HG03457 (cell line): ENCODE data around the gene CAMK1D.

ENCODE experiments used
- ATAC-seq: cut with Tn5 transposase; IDR thresholded peaks from one replicate; pipeline ENCODE4 v1.9.1; 2021; ENCODE audit warnings: moderate number of reproducible peaks; ENCODE audit not compliant: unreplicated experiment

CAMK1D gene

DNA sequence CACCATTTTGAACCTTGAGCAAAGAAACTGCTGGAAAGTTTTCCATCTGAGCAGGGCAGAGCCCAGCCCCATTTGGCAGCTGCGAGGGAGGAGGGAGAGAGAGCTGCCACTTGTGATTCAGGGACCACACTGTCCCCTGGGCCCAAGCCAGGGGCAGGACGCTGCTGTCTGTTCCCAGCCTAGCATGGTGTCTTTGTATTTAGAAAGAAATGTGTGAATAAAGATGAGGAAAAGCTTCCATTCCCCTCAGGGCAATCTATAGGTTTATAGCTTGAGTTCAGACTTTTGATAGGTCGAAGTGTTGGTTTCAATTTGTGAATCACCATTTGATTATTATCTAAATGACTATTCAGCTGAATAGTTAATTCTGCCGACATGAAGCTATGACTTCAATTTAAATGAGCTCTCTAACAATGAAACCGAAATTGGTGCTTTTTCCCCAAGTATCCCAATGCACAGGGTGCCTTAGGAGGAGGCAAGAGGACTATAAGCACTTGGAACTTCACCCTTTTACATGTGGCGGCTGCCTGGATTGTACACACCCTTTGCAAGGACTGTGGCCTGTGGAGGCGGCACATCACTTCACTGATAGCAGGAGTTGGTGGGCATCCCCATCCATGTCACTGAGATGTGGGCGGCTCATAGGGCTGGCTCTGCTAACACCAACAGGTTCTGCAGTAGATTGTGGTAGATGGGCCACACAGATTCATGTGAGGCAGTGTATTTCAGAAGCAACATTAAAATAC is 428.7 kb downstream of the CAMK1D start:
- no peak for ATAC-seq

DNA sequence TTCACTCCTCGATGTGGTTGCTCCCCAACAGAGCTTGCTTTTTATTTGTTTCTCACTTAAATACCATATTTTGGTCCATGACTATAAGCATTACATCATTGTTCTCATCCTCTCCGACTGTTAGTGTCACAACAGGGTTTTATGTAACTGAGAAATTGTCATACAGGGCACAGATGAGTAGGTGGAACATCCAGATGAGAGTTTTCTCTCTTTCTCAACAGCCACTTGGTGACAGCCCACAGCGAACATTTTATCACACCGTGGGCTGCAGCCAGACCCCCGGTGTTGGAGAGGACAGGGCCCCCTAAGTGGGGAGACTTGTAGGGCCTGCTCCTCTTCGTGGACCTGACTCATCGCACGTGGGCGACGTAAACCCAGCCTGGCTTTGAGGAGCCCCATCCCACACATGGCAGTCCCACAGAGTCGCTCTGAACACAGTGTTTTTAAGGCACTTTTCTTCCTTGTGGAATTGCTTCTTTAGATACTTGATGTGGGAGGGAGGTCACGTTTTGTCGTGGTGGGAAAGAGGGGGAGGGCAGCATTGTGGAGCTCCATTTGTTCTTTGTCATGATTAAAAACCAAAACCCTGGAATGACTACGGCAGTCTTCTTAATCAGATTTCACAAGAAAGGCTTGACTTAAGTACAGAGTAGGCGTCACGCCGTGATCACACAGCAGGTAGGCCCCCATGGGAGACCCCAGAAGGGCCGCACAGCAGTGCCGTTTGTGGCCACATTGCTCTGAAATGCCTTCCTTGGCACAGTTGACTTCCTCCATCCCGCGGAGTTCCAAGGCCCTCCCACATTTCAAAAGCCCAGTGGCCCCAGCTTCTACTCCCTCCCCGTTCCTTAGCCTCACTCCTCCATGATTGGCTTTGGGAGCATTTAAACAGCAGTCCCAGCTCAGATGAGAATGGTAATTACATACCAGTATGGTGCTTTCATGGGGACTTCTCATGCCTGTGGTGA is 431.6 kb downstream of the CAMK1D start:
- ATAC-seq: no peak

DNA sequence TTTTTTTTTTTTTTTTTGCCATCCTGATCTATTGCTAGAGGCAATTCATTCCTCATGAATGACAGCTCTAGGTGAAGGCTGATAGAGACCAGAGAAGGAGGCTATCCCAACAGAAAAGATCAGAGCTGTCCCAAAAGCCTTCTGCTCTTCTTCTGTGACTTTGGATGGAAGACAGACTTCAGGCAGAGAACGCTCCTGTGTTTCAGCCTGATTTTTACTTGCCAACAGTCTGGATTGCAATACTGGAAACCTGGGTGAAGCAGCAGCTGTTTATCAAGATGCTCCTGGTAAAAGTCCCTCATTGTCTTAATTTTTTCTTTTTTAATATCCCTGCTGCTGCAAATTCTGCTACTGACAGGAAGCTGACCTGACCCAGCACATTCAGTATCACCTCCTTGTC is 432.6 kb downstream of the CAMK1D start:
- ATAC-seq: no peak

- ATAC-seq: no peak
These were observed 433.2 kb downstream of the CAMK1D start for GRCh38 chr10:12782537-12782936.

- ATAC-seq: no peak
These were observed 433.9 kb downstream of the CAMK1D start for GRCh38 chr10:12783293-12783692.

- no peak for ATAC-seq
These were observed 435.3 kb downstream of the CAMK1D start for GRCh38 chr10:12784646-12785045.

DNA sequence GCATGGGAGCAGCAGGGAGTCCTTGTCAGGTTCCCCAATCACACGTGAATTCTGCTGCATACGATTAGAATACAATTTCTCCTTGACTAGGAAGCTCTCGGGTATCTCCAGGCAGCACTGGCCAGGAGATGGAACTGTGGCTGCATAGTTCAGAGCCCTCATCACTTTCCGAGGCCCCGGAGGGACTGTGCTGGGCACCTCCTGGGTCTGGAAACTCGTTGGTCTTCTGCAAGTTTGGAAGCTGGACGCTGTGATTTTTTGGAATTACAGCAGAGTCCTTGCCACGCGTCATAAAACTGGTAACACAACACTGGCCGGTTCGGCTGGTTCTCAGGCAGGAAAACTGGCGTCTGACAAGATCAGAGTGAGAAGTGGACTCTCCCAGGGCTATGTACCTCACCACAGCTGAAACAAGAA is 436.1 kb downstream of the CAMK1D start:
- no peak for ATAC-seq

DNA sequence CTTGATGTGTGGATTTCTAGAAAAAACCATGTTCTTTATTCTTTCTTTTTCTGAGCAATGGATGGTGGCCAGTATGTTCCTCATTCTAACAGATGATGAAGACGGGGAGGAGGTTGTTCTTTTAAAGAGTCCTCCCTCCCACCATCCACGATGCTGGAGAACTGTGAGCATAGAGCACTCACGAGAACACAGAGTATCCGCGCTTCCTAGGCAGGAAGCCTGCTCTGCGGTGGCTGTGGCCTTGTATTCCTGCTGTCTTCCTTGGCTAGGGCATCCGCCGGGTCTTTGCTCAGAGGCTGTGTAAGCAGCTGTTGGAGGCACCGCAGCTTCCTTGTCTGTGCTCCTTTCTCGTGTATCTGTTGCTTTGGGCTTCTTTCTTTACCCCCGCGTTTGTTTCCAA is 437.9 kb downstream of the CAMK1D start:
- ATAC-seq: no peak

- ATAC-seq: no peak
These were observed 438.9 kb downstream of the CAMK1D start for GRCh38 chr10:12788277-12788676.

DNA sequence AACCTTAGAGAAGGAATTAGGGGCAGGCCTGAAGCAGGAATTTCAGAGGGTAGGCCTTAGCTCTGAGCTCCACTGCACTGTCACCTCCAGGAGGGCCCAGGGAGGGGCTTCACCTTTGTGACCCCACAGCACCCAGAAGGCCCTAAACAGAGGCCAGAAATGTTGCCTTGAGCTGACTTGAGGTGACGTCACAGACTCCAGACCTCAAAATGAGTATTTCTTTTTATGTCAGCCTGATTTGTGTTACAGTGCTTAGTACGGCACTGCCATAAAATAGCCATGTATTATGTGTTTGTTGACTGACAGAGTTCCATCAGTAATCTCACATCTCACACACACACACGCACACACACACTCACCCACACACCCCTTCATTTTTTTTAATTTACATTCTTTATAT is 440.9 kb downstream of the CAMK1D start:
- no peak for ATAC-seq

DNA sequence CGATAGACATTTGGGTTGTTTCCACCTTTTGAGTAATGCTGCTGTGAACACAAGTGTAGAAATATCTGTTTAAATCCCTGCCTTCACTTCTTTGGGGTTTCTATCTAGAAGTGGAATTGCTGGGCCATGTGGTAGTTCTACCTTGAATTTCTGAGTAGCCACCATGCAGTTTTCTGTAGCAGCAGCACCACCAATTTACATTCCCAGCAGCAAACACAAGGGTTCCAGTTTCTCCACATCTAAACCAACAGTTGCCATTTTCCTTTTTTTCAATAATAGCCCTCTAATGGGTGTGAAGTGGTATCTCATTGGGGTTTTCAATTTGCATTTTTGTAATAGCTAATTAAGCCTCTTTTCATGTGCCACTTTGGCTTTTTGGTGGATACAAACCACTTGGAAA is 442.4 kb downstream of the CAMK1D start:
- ATAC-seq: no peak

- ATAC-seq: no peak
These were observed 443.7 kb downstream of the CAMK1D start for GRCh38 chr10:12792889-12793556.

DNA sequence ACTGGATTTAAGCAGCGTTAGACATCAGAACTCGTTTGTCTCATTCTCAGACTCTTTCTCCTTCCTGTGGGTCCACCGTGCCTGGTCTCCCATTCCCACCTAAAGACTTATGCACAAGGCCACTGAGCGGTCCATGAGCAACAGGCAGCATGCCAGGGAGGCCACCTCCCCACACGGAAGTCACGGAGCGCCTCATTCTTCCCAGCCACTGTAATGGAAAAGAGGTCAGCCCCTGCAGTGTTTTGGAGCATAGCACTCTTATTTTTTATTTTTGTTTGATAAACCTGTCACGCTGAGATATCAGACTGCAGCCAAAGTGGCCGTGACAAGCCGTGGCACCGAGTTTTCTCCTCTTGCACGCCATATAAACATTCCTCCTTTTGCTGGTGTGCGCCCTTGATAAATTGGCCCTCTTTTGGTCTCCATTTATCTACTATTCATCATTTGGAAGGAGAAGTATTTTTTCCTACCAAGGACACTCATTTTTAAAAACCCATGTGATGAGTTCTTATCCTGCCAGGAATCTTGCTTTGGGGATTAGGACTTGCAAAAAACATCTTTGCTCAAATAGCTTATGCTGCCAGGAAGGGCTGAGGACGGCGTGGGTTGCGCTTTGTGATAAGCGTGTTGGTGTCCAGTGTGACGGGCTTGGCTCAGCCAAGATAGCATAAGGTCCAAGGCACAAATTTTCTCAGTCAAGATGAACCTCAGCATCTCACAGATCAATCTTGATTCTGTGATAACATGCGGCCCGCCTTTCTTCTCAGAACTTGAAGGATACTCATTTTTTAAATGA is 446.2 kb downstream of the CAMK1D start:
- no peak for ATAC-seq

GRCh38 chr10:12796401-12797160 is 447.2 kb downstream of the CAMK1D start:
- no peak for ATAC-seq

DNA sequence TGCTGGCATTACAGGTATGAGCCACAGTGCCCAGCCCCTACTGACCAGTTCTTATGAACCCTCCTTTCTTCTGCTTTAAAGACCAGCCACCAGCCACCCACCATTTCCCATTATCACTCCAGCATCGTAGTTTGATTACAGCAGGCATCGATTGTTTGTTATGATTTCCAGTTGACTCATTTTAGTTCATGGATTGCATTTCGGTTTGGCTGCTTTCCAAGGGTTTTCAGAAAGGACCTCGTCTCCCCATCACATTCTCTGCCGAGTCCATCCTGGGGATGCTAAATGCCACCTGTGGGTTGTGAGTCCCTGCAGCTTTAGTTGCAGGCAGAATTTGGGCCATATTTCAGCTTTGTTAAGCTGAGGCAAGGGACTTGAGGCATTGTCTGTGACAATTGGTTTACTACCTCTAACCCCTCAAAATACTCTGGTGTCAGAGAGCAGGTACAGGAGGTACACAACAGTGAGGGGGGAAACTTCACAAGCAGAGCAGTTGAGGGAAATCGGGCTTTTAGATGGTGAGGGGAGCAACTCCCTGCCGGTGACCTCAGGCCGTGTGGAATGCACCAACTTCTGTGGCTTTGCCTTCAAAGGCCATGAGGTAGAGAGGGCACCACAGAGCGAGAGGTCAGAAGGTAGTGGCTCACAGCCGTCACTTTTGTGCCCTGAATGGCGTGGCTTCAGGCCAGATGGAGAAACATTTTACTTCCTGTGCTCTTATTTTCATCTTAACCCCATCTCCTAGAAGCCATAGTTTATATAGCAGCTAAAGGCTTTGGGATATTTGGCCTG is 448.3 kb downstream of the CAMK1D start:
- ATAC-seq: no peak

DNA sequence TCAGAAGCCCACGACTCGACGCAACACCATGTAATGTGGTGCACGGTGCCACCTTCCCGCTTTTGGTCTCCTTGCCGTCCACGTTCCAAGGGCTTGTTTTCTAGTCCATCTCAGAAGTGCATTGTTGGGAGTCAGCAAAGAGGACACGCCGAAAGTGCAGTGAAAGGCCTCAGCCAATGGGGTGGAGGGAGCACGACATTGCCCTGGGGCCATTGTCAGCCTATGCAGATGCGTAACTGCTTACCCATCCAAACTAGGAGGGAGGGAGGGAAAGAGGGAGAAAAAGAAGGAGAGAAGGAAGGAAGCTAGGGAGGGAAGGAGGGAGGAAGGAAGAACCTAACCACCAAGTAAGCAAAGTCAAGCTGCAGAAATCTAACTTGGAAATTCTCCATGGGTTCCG is 449.8 kb downstream of the CAMK1D start:
- ATAC-seq: no peak

GRCh38 chr10:12799714-12800113 is 450.4 kb downstream of the CAMK1D start:
- no peak for ATAC-seq

DNA sequence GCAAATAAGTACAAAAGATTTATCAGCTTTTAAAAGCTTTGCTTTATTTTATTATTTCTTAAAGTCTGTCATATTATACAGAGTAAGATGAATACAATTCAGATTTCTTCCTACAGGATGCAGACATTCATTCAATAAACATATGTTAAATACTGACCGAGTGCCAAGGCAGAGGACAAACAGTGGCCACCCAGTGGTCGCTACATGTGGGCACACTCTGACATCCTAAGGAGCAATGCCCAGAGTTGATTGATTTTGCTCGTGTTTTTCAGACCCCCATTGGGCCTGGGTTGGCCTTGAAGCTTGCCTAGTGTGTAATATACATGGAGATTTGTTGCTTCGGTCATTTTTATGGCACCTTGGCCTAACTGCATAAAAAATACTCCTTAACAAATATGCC is 451.0 kb downstream of the CAMK1D start:
- ATAC-seq: no peak
